Stimulated activated CD8-positive, alpha-beta memory T cell treated with anti-CD3 and anti-CD28 coated beads, Interleukin-12 subunit alpha, Interleukin-12 subunit beta, amount 100 ng/mL, for 1 hour (primary cell): ENCODE results near the gene CELF1.

Source experiments
- DNase-seq: peaks from one replicate; pipeline ENCODE4 v3.0.0-alpha.2; 2020; ENCODE audit warnings: low read depth

Gene CELF1

GRCh38 chr11:47417712-47418111 is 135.2 kb downstream of the CELF1 start:
- DNase-seq = no peak

GRCh38 chr11:47415949-47416472 is 136.9 kb downstream of the CELF1 start:
- DNase-seq = no peak
